ENCODE results near the gene STPG1.

The STPG1 gene

GRCh38 chr1:24317081-24317480 is 96.5 kb downstream of the STPG1 start:
- DNase-seq = no peak

GRCh38 chr1:24316645-24317044 is 96.9 kb downstream of the STPG1 start:
- no peak for DNase-seq

- no peak for DNase-seq
Measured at GRCh38 chr1:24315391-24315790, 98.2 kb downstream of the STPG1 start.

GRCh38 chr1:24311741-24312140 is 101.8 kb downstream of the STPG1 start:
- no peak for DNase-seq

- DNase-seq = no peak
Measured at GRCh38 chr1:24311234-24311633, 102.3 kb downstream of the STPG1 start.

- DNase-seq = no peak
Measured at GRCh38 chr1:24309762-24310485, 103.7 kb downstream of the STPG1 start.

GRCh38 chr1:24308365-24309015 is 105.1 kb downstream of the STPG1 start:
- DNase-seq = no peak
